Heart right ventricle (tissue), 16 donors: ENCODE results near the gene STPG1. TPM values are rescaled to one million over a fixed set of nuclear protein-coding genes. Genes with fewer than 3 reads are reported as not detected.

Experiments
- ATAC-seq, 8 donors: fragments of 200-7000 bp; cut with Tn5 transposase; one replicate each; pipeline ENCODE4 v1.9.1; 2020; ENCODE audit warnings: mild to moderate bottlenecking in 8 of 8, moderate library complexity in 8 of 8, moderate number of reproducible peaks in 1 of 8
- DNase-seq, 2 donors: peaks; one replicate each; pipeline ENCODE4 v3.0.0-alpha.2; 2020
- H3K27ac ChIP-seq, 10 donors: fragments of 200-600 bp; sonication (generic) in 2 of 10; one replicate each; pipeline versions ENCODE4 v1.5.0 to v1.8.0; 2020 to 2022; ENCODE audit warnings: mild to moderate bottlenecking in 3 of 10
- H3K27me3 ChIP-seq, 7 donors: fragments of 200-600 bp; one replicate each; pipeline ENCODE4 v1.8.0; 2021 to 2022; ENCODE audit warnings: mild to moderate bottlenecking in 2 of 7
- H3K36me3 ChIP-seq, 9 donors: fragments of 200-600 bp; sonication (generic) in 1 of 9; one replicate each; pipeline versions ENCODE4 v1.5.0 to v1.8.0; 2020 to 2022; ENCODE audit warnings: mild to moderate bottlenecking in 2 of 9
- H3K4me1 ChIP-seq, 9 donors: fragments of 200-600 bp; sonication (generic) in 1 of 9; one replicate each; pipeline versions ENCODE4 v1.5.0 to v1.8.0; 2020 to 2022; ENCODE audit warnings: mild to moderate bottlenecking in 4 of 9
- H3K4me3 ChIP-seq, 10 donors: fragments of 200-600 bp; sonication (generic) in 2 of 10; one replicate each; pipeline versions ENCODE4 v1.5.0 to v1.8.0; 2020 to 2022; ENCODE audit warnings: mild to moderate bottlenecking in 7 of 10, moderate library complexity in 2 of 10
- H3K9me3 ChIP-seq, 11 donors: fragments of 200-600 bp in 10 of 11; sonication (generic) in 2 of 11; one replicate each; pipeline versions ENCODE4 v1.5.0 to v1.8.0; 2013 to 2022; ENCODE audit warnings: mild to moderate bottlenecking in 2 of 11, control low read depth in 1 of 11, moderate library complexity in 1 of 11
- WGBS, 2 donors: extraction: QIAGEN DNeasy Blood & Tissue Kit; methylation state at CpG; one replicate each; pipeline ENCODE4 v1.1.7; 2013; ENCODE audit warnings: inconsistent platforms in 1 of 2; 5-methylcytosine and 5-hydroxymethylcytosine counted together
- intact Hi-C, 10 donors: fragments of 100-400 bp; cut with DNase I; formaldehyde crosslinking; loops; one replicate each; pipeline versions ENCODE4 v1.11.1 to v1.14.2; 2022
- polyA plus RNA-seq, 2 donors: library from polyadenylated mRNA; stranded (reverse); fragments of 200-250 nt; gene quantifications; one replicate each; pipeline ENCODE4 v1.2.3, GENCODE V29; 2013
- total RNA-seq, 10 donors: library from RNA; stranded (reverse); fragmentation: NEBNext Ultra II Directional in 3 of 10; extraction: Animal tissue kit (Norgen Biotek cat#: 25700) in 3 of 10; gene quantifications; one replicate each; pipeline versions ENCODE4 v1.2.1 to v1.2.4, GENCODE V29; 2021 to 2023
- TF ChIP-seq, protein P1 (sequence below), 9 donors: fragments of 200-600 bp; sonication (generic) in 2 of 9; IDR thresholded peaks; one replicate each; pipeline versions ENCODE4 v1.5.0 to v1.8.0; 2021 to 2022; ENCODE audit warnings: antibody characterized with exemption in 9 of 9, mild to moderate bottlenecking in 5 of 9, moderate library complexity in 1 of 9
- donor health status: Arrhythmogenic right ventricular cardiomyopathy.
- donor health status: ischemic (EF 13 %, LVEDD 7.1; RV severe dilation, severe dysfunction).
- donor health status: healthy with polysubstance abuse.
- donor health status: DM: no; HTN: yes; CAD: no.
- donor health status: DM: no; HTN: no; CAD: no.
- donor health status: ischemic (EF 25% LVEDD 6.9; RV normal size, moderate dysfunction).
- donor health status: ischemic (EF 25% LVEDD 5.7; RV mildly dilated, moderate dysfunction).
- donor health status: healthy.
- donor health status: DM: yes; HTN: yes; CAD: no.
- donor health status: Ischemic cardiomyopathy.
- donor health status: ischemic (EF 35%, LVEDD 5.7; RV mildly dilated, moderate dysfunction).
- donor health status: nonischemic (EF 11% LVEDD 7.7; RV severe dilation, severe dysfunction).
- donor health status: DM: yes; HTN: yes; CAD: no.
- donor health status: PGD.
- donor health status: ischemic (EF 29% LVEDD 5.4; RV normal size, mild dysfunction).
- donor health status: nonischemic (EF 23%, LVEDD 6.1; RV moderate dilation, normal function).

The STPG1 gene
- total and polyA plus RNA-seq, 12 donors, result 2.7 to 6.6 (median 4.5) TPM

- Histone ChIP-seq H3K4me1 (peaks cover 0 to 8% (median 0%) of the 10 kb centered on the region in 9 donors), H3K9me3 (no peaks in the 10 kb centered on the region), H3K27me3 (peaks cover 0 to 3% (median 0%) of the 10 kb centered on the region in 7 donors), H3K4me3 (no peak overlapping the region), H3K27ac (no peak overlapping the region), H3K36me3 (no peaks in the 10 kb centered on the region)
- DNase-seq, result no peak
- ATAC-seq, result no peak
- TF ChIP-seq, protein P1, sequence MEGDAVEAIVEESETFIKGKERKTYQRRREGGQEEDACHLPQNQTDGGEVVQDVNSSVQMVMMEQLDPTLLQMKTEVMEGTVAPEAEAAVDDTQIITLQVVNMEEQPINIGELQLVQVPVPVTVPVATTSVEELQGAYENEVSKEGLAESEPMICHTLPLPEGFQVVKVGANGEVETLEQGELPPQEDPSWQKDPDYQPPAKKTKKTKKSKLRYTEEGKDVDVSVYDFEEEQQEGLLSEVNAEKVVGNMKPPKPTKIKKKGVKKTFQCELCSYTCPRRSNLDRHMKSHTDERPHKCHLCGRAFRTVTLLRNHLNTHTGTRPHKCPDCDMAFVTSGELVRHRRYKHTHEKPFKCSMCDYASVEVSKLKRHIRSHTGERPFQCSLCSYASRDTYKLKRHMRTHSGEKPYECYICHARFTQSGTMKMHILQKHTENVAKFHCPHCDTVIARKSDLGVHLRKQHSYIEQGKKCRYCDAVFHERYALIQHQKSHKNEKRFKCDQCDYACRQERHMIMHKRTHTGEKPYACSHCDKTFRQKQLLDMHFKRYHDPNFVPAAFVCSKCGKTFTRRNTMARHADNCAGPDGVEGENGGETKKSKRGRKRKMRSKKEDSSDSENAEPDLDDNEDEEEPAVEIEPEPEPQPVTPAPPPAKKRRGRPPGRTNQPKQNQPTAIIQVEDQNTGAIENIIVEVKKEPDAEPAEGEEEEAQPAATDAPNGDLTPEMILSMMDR (IDR thresholded peaks at IDR 0.05), result no peak
- intact Hi-C loops, result no loop called here
- WGBS, 2 donors, result 95 to 98% methylated on average over 8 of the region's 8 CpGs
Observed at GRCh38 chr1:24339996-24340395, 73.6 kb downstream of the STPG1 start.

GRCh38 chr1:24338447-24338846, 75.1 kb downstream of the STPG1 start:
- Histone ChIP-seq H3K36me3 (no peaks in the 10 kb centered on the region), H3K4me1 (peaks cover 0 to 8% (median 0%) of the 10 kb centered on the region in 9 donors), H3K4me3 (no peak overlapping the region), H3K27ac (no peak overlapping the region), H3K9me3 (no peaks in the 10 kb centered on the region), H3K27me3 (no peaks in the 10 kb centered on the region)
- intact Hi-C loops, result no loop called here
- ATAC-seq (no peak), DNase-seq (no peak)
- 85 to 86% methylated on average over 5 of the region's 5 CpGs for WGBS, 2 donors
- TF ChIP-seq, protein P1 (IDR thresholded peaks at IDR 0.05), result no peak

DNA sequence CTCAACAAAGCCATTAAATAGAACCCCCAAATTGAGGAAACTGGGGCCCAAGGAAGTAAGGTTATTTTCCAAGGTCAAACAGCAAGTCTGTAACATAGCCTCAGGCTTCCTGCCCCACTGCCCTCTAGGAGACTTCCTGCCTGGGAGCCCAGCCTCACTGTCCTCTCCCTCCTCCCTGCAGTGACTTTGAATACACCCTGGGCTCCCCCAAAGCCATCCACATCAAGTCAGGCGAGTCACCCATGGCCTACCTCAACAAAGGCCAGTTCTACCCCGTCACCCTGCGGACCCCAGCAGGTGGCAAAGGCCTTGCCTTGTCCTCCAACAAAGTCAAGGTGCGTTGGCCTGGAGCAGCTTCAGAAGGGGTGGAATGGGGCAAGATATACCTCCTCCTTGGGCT, 76.1 kb downstream of the STPG1 start:
- no peak overlapping the region for H3K4me3 ChIP-seq
- no peak overlapping the region for H3K27ac ChIP-seq
- intact Hi-C loops, result no loop called here
- DNase-seq (no peak), ATAC-seq (no peak)
- peaks cover 0 to 8% (median 0%) of the 10 kb centered on the region in 9 donors for H3K4me1 ChIP-seq
- H3K27me3 ChIP-seq, result no peaks in the 10 kb centered on the region
- no peaks in the 10 kb centered on the region for H3K9me3 ChIP-seq
- no peaks in the 10 kb centered on the region for H3K36me3 ChIP-seq
- TF ChIP-seq, protein P1 (IDR thresholded peaks at IDR 0.05), result no peak
- whole genome bisulfite sequencing, 2 donors, result 97 to 99% methylated on average over 4 of the region's 4 CpGs

DNA sequence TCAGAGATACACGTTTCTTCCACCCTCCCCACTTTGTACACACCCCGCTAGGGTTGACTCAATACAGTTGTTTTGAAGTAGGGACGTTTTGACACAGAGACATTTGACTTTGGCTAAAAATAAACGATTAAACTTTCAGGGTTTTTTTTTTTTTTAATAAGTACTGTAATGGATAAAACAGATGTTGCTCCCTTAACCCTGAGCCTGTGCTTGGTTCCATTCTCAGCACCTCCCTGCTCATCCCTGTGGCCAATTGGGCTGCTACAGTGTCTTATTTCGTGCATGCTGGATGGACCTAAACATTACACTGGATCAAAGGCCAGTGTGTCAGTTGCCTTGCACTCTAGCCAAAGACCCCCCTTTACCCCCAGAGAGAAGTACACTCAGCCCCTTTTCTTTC, 77.5 kb downstream of the STPG1 start:
- ATAC-seq (peak in 6 of 8 donors; percentile 14 to 77 (median 63)), DNase-seq (no peak)
- peaks cover 0 to 8% (median 0%) of the 10 kb centered on the region in 9 donors for H3K4me1 ChIP-seq
- WGBS, 2 donors, result 52 to 64% methylated on average over 5 of the region's 5 CpGs
- no peaks in the 10 kb centered on the region for H3K36me3 ChIP-seq
- no peak overlapping the region for H3K27ac ChIP-seq
- intact Hi-C loops, result no loop called here
- H3K27me3 ChIP-seq, result no peaks in the 10 kb centered on the region
- H3K9me3 ChIP-seq, result no peaks in the 10 kb centered on the region
- TF ChIP-seq, protein P1 (IDR thresholded peaks at IDR 0.05), result no peak
- H3K4me3 ChIP-seq, result no peak overlapping the region
